Measurements from ENCODE around the gene CD40.
"Not testable (repeated sequence)": the region's sequence is repeated elsewhere in the genome, so short reads cannot be mapped to it uniquely, and the experiment has no call there.

Gene CD40

GRCh38 chr20:46087161-46087560 is 31.0 kb upstream of the CD40 start:
- no peaks in the 10 kb centered on the region for H3K9me3 Mint-ChIP-seq

DNA sequence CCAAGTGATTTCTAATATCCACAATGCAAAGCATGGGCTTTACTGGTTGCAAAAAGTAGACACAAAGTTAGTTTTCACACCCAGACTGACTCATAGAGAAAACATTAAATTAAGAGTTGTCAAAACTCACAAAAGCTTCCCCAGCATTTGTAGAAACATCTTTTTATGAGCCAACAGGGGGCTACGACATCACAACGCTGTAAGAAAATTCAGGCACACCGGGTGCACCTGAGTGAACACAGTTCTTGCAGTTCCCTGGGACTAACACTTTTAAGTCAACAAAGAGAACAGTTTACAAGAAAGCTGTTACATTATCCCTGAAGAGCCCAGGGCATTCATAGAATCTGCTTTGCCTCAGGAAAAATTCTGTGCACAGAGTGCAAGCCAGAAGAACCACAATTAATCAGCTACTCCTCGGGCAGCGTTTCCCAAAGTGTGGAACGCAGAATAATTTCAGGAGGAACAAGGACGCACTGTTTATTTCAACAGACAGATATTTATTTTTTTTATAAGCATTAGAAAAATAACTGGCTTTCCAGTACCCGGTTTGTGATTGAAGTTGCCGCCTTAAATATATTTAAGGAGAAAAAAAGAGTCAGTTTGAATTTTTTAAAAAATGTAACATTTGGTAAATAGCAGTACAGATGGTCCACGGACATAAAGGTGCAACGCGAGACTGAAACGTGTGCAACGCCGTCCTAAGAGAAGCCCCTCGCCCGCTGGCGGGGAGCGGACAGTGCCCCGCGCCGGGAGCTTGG is 29.5 kb upstream of the CD40 start:
- Mint-ChIP-seq H3K36me3 (ENCODE audit: low read depth) (peaks cover 4% of the 10 kb centered on the region), H3K4me1 (ENCODE audit: low read depth) (peaks cover 37% of the 10 kb centered on the region), H3K27me3 (ENCODE audit: low read depth) (no peaks in the 10 kb centered on the region), H3K27ac (peak overlapping the region; percentile 87), H3K9me3 (no peaks in the 10 kb centered on the region), H3K4me3 (peak overlapping the region; percentile 88)

More at GRCh38 chr20:46087161-46087560, 31.0 kb upstream of the CD40 start:
- Mint-ChIP-seq H3K4me1 (ENCODE audit: low read depth) (peaks cover 39% of the 10 kb centered on the region), H3K27ac (no peak overlapping the region), H3K36me3 (ENCODE audit: low read depth) (peaks cover 4% of the 10 kb centered on the region), H3K4me3 (peak overlapping the region; percentile 26), H3K27me3 (ENCODE audit: low read depth) (no peaks in the 10 kb centered on the region)

DNA sequence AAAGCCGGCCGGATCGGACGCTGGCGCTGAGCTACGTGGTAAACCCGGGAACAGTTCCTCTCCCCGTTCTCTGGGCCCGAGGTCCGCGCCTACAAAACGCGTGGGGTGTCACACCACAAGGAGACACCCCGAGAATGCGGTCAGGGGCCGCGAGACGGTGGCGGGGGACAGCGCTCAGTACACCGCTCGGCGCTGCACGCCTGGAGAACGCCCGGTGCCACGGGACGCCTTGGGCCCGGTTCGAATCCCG is 29.0 kb upstream of the CD40 start:
- peaks cover 37% of the 10 kb centered on the region for H3K4me1 Mint-ChIP-seq (ENCODE audit: low read depth)
- H3K27me3 Mint-ChIP-seq (ENCODE audit: low read depth): no peaks in the 10 kb centered on the region
- peak overlapping the region; percentile 87 for H3K27ac Mint-ChIP-seq
- H3K4me3 Mint-ChIP-seq: peak overlapping the region; percentile 88
- peaks cover 4% of the 10 kb centered on the region for H3K36me3 Mint-ChIP-seq (ENCODE audit: low read depth)
- H3K9me3 Mint-ChIP-seq: no peaks in the 10 kb centered on the region

GRCh38 chr20:46089417-46090388 is 28.4 kb upstream of the CD40 start, which contains the start of gene NCOA5:
Gene NCOA5, minus strand, starts transcription at chr20:46089962. Its CDS starts 10,538 bp downstream, at chr20:46079424.
- Mint-ChIP-seq H3K36me3 (ENCODE audit: low read depth) (peaks cover 4% of the 10 kb centered on the region), H3K9me3 (no peaks in the 10 kb centered on the region), H3K27me3 (ENCODE audit: low read depth) (no peaks in the 10 kb centered on the region), H3K27ac (peak within 1 kb of the TSS; percentile 87), H3K4me3 (peak within 1 kb of the TSS; percentile 88), H3K4me1 (ENCODE audit: low read depth) (peaks cover 37% of the 10 kb centered on the region)

- H3K27ac Mint-ChIP-seq; H3K4me3 Mint-ChIP-seq; H3K27me3 Mint-ChIP-seq (ENCODE audit: low read depth); H3K36me3 Mint-ChIP-seq (ENCODE audit: low read depth); H3K9me3 Mint-ChIP-seq: not testable (repeated sequence)
- peaks cover 26% of the 10 kb centered on the region for H3K4me1 Mint-ChIP-seq (ENCODE audit: low read depth)
Observed at GRCh38 chr20:46091622-46092535, 26.2 kb upstream of the CD40 start.

GRCh38 chr20:46093531-46093930 is 24.6 kb upstream of the CD40 start:
- H3K27me3 Mint-ChIP-seq (ENCODE audit: low read depth): peaks cover 11% of the 10 kb centered on the region
- H3K27ac Mint-ChIP-seq: no peak overlapping the region
- no peaks in the 10 kb centered on the region for H3K36me3 Mint-ChIP-seq (ENCODE audit: low read depth)
- no peaks in the 10 kb centered on the region for H3K9me3 Mint-ChIP-seq
- H3K4me1 Mint-ChIP-seq (ENCODE audit: low read depth): peaks cover 14% of the 10 kb centered on the region
- H3K4me3 Mint-ChIP-seq: no peak overlapping the region

GRCh38 chr20:46099491-46100287 is 18.4 kb upstream of the CD40 start:
- Mint-ChIP-seq H3K4me3 (no peak overlapping the region), H3K4me1 (ENCODE audit: low read depth) (no peaks in the 10 kb centered on the region), H3K9me3 (no peaks in the 10 kb centered on the region), H3K27ac (no peak overlapping the region), H3K27me3 (ENCODE audit: low read depth) (peaks cover 49% of the 10 kb centered on the region), H3K36me3 (ENCODE audit: low read depth) (no peaks in the 10 kb centered on the region)

GRCh38 chr20:46100444-46100843 is 17.7 kb upstream of the CD40 start:
- H3K4me1 Mint-ChIP-seq (ENCODE audit: low read depth); H3K9me3 Mint-ChIP-seq; H3K36me3 Mint-ChIP-seq (ENCODE audit: low read depth); H3K27ac Mint-ChIP-seq; H3K4me3 Mint-ChIP-seq: not testable (repeated sequence)
- H3K27me3 Mint-ChIP-seq (ENCODE audit: low read depth): peaks cover 54% of the 10 kb centered on the region

- Mint-ChIP-seq H3K9me3 (no peaks in the 10 kb centered on the region), H3K36me3 (ENCODE audit: low read depth) (no peaks in the 10 kb centered on the region), H3K27ac (no peak overlapping the region), H3K4me3 (no peak overlapping the region), H3K27me3 (ENCODE audit: low read depth) (peaks cover 51% of the 10 kb centered on the region), H3K4me1 (ENCODE audit: low read depth) (no peaks in the 10 kb centered on the region)
Observed at GRCh38 chr20:46100988-46101387, 17.1 kb upstream of the CD40 start.

DNA sequence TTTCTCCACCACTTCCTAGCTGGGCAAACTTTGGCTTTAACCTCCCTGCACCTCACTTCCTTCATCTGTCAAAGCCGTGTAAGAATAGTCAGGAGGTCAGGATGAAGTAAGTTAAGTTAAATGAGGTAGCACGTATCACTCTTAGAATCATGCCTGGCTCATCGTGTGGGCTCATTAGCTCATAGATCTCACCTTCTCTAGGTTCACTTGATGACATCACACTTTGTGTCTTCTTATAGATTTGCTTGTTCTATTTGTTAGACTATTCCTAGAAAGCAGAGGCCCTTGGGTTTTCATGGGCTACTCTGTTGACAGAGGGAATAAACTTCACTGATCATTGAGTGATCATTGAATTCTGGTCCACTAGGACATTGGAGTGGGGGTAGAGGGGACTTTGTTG is 16.2 kb upstream of the CD40 start:
- H3K9me3 Mint-ChIP-seq: no peaks in the 10 kb centered on the region
- peaks cover 49% of the 10 kb centered on the region for H3K27me3 Mint-ChIP-seq (ENCODE audit: low read depth)
- H3K4me1 Mint-ChIP-seq (ENCODE audit: low read depth): no peaks in the 10 kb centered on the region
- no peak overlapping the region for H3K4me3 Mint-ChIP-seq
- no peak overlapping the region for H3K27ac Mint-ChIP-seq
- no peaks in the 10 kb centered on the region for H3K36me3 Mint-ChIP-seq (ENCODE audit: low read depth)

GRCh38 chr20:46102940-46103339 is 15.2 kb upstream of the CD40 start:
- Mint-ChIP-seq H3K4me1 (ENCODE audit: low read depth) (no peaks in the 10 kb centered on the region), H3K4me3 (no peak overlapping the region), H3K27ac (no peak overlapping the region), H3K36me3 (ENCODE audit: low read depth) (no peaks in the 10 kb centered on the region), H3K9me3 (no peaks in the 10 kb centered on the region), H3K27me3 (ENCODE audit: low read depth) (peaks cover 53% of the 10 kb centered on the region)

- H3K4me1 Mint-ChIP-seq (ENCODE audit: low read depth): no peaks in the 10 kb centered on the region
- no peaks in the 10 kb centered on the region for H3K9me3 Mint-ChIP-seq
- no peak overlapping the region for H3K4me3 Mint-ChIP-seq
- no peaks in the 10 kb centered on the region for H3K36me3 Mint-ChIP-seq (ENCODE audit: low read depth)
- peaks cover 51% of the 10 kb centered on the region for H3K27me3 Mint-ChIP-seq (ENCODE audit: low read depth)
- no peak overlapping the region for H3K27ac Mint-ChIP-seq
Observed at GRCh38 chr20:46104262-46104661, 13.9 kb upstream of the CD40 start.

- Mint-ChIP-seq H3K27ac (no peak overlapping the region), H3K4me1 (ENCODE audit: low read depth) (no peaks in the 10 kb centered on the region), H3K27me3 (ENCODE audit: low read depth) (peaks cover 49% of the 10 kb centered on the region), H3K4me3 (no peak overlapping the region), H3K36me3 (ENCODE audit: low read depth) (no peaks in the 10 kb centered on the region), H3K9me3 (no peaks in the 10 kb centered on the region)
Observed at GRCh38 chr20:46107061-46107460, 11.1 kb upstream of the CD40 start.

GRCh38 chr20:46108435-46108841 is 9.7 kb upstream of the CD40 start:
- Mint-ChIP-seq H3K27ac (no peak overlapping the region), H3K36me3 (ENCODE audit: low read depth) (no peaks in the 10 kb centered on the region), H3K4me1 (ENCODE audit: low read depth) (no peaks in the 10 kb centered on the region), H3K27me3 (ENCODE audit: low read depth) (peaks cover 43% of the 10 kb centered on the region), H3K4me3 (no peak overlapping the region), H3K9me3 (no peaks in the 10 kb centered on the region)

Data from T-helper 1 cell treated with Interleukin-12 subunit alpha and Interleukin-12 subunit beta and Interleukin-4 antibody, amounts not matched to agents 30 μg/mL and 1 μg/mL, for 36 hours (primary cell).